Measurements from ENCODE around the gene PPP4R4.
"Not testable (repeated sequence)": the region's sequence is repeated elsewhere in the genome, so short reads cannot be mapped to it uniquely, and the experiment has no call there.

The PPP4R4 gene

GRCh38 chr14:94145902-94146527 lies 28.1 kb upstream of the PPP4R4 start:
- no peak for DNase-seq (ENCODE audit: low read depth in 2 of 2)

GRCh38 chr14:94152676-94153075 lies 21.4 kb upstream of the PPP4R4 start:
- no peak for DNase-seq (ENCODE audit: low read depth in 2 of 2)

- DNase-seq (ENCODE audit: low read depth in 2 of 2), result no peak
Observed at GRCh38 chr14:94153750-94154342, 20.3 kb upstream of the PPP4R4 start.

GRCh38 chr14:94156143-94156542 lies 18.0 kb upstream of the PPP4R4 start:
- not testable (repeated sequence) for DNase-seq (ENCODE audit: low read depth in 2 of 2)

- DNase-seq (ENCODE audit: low read depth in 2 of 2), result no peak
Observed at GRCh38 chr14:94157197-94157596, 16.9 kb upstream of the PPP4R4 start.

GRCh38 chr14:94158239-94158883 lies 15.8 kb upstream of the PPP4R4 start:
- DNase-seq (ENCODE audit: low read depth in 2 of 2), result no peak

GRCh38 chr14:94161058-94161457 lies 13.1 kb upstream of the PPP4R4 start:
- no peak for DNase-seq (ENCODE audit: low read depth in 2 of 2)

- no peak for DNase-seq (ENCODE audit: low read depth in 2 of 2)
Observed at GRCh38 chr14:94161981-94162380, 12.1 kb upstream of the PPP4R4 start.

GRCh38 chr14:94162466-94162865 lies 11.7 kb upstream of the PPP4R4 start:
- no peak for DNase-seq (ENCODE audit: low read depth in 2 of 2)

GRCh38 chr14:94163796-94164195 lies 10.3 kb upstream of the PPP4R4 start:
- DNase-seq (ENCODE audit: low read depth in 2 of 2), result no peak

- no peak for DNase-seq (ENCODE audit: low read depth in 2 of 2)
Observed at GRCh38 chr14:94164685-94165431, 9.3 kb upstream of the PPP4R4 start.

GRCh38 chr14:94165744-94166143 lies 8.4 kb upstream of the PPP4R4 start:
- DNase-seq (ENCODE audit: low read depth in 2 of 2), result no peak

- DNase-seq (ENCODE audit: low read depth in 2 of 2), result no peak
Observed at GRCh38 chr14:94170136-94170535, 4.0 kb upstream of the PPP4R4 start.

- no peak for DNase-seq (ENCODE audit: low read depth in 2 of 2)
Observed at GRCh38 chr14:94171208-94171607, 2.9 kb upstream of the PPP4R4 start.

- DNase-seq (ENCODE audit: low read depth in 2 of 2), result no peak
Observed at GRCh38 chr14:94172545-94172944, 1.6 kb upstream of the PPP4R4 start.

GRCh38 chr14:94173471-94173884 lies 644 bp upstream of the PPP4R4 start:
- no peak for DNase-seq (ENCODE audit: low read depth in 2 of 2)

GRCh38 chr14:94174604-94175010 lies 485 bp downstream of the PPP4R4 start:
- no peak for DNase-seq (ENCODE audit: low read depth in 2 of 2)

- no peak for DNase-seq (ENCODE audit: low read depth in 2 of 2)
Observed at GRCh38 chr14:94175011-94175745, 1.1 kb downstream of the PPP4R4 start.

- DNase-seq (ENCODE audit: low read depth in 2 of 2), result no peak
Observed at GRCh38 chr14:94175747-94176146, 1.6 kb downstream of the PPP4R4 start.

- DNase-seq (ENCODE audit: low read depth in 2 of 2), result no peak
Observed at GRCh38 chr14:94176808-94177207, 2.7 kb downstream of the PPP4R4 start.

GRCh38 chr14:94177806-94178205 lies 3.7 kb downstream of the PPP4R4 start:
- no peak for DNase-seq (ENCODE audit: low read depth in 2 of 2)

- DNase-seq (ENCODE audit: low read depth in 2 of 2), result no peak
Observed at GRCh38 chr14:94179244-94179643, 5.1 kb downstream of the PPP4R4 start.
